Measurements from ENCODE around the gene DYSF.

DYSF gene

DNA sequence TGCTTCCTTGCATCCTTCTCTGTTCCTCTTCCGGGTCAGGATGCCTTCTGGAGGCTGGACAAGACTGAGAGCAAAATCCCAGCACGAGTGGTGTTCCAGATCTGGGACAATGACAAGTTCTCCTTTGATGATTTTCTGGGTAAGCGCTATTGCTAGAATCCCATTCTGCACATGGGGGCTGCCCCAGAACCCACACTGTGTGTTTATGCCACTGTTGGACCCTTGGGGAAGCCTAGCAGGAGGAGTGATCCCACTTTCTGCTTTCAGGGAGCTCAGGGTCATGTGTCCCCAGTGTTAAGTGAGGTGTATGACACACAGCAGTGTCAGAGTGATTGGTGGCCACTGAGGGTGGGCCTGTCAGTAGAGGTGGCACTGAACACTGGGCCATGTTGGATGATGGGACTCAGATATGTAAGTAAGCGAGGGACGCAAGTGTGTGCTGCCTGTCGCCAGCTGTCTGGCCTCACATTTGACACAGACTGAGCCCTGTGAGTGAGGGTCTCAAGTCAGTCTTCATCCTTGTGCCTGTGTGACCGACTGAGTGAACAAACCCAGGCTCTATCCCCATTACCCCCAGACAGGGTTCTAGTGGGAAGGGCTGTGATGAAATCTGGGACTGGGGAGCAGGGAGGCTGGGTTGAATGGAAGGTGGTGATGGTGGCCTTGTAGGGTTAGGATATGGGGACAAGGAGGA is 220.9 kb downstream of the DYSF start:
- DNase-seq (ENCODE audit: low spot score) = no peak

- DNase-seq (ENCODE audit: low spot score) = no peak
Measured at GRCh38 chr2:71675296-71675695, 221.9 kb downstream of the DYSF start.

- no peak for DNase-seq (ENCODE audit: low spot score)
Measured at GRCh38 chr2:71678874-71679273, 225.5 kb downstream of the DYSF start.

DNA sequence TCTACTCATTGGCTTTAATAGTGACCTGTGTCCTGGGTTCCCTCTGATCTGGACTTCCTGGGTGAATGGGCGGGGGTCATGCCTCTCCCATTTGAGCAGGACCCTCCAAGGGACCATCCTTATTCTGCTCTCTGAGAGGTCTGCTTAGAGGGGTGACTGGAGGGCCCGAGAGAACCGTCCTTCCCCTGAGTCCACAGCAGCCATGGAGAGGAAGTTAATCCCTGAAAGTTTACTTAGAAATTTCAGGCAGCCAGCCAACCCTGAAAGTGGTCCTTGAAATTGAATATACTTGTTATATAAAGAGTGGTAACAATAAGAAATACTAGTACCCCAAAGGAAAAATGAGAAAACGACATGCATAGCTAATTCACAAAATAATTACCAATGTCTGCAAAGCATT is 226.1 kb downstream of the DYSF start:
- no peak for DNase-seq (ENCODE audit: low spot score)

DNA sequence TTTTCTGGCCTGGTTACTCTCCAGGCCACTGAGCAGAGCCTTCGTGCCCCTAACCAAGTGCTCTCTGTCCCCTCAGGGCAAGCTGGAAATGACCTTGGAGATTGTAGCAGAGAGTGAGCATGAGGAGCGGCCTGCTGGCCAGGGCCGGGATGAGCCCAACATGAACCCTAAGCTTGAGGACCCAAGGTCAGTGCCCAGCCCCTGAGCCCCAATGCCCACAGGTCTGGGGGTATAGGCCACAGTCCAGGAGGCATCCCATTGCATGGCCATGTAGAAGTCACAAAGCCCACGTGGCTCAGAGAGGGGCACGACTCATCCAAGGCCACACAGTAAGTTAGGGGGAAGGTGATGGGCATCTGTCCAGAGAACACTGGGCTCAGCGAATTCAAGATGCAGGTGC is 227.6 kb downstream of the DYSF start:
- no peak for DNase-seq (ENCODE audit: low spot score)

- DNase-seq (ENCODE audit: low spot score) = no peak
Measured at GRCh38 chr2:71681626-71682025, 228.3 kb downstream of the DYSF start.

DNA sequence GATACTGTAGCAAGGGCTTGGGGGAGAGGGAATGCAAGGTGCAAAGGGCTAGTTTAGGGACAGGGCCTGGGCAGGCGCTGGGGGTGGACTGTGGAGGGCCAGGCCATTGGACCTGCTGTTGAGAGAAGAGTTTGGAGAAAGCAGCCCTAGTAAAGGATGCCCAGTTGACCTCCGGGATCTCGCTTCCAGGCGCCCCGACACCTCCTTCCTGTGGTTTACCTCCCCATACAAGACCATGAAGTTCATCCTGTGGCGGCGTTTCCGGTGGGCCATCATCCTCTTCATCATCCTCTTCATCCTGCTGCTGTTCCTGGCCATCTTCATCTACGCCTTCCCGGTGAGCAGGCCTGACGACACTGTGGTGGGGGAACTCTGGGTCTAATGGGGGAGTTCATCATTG is 229.0 kb downstream of the DYSF start:
- DNase-seq (ENCODE audit: low spot score) = no peak

DNA sequence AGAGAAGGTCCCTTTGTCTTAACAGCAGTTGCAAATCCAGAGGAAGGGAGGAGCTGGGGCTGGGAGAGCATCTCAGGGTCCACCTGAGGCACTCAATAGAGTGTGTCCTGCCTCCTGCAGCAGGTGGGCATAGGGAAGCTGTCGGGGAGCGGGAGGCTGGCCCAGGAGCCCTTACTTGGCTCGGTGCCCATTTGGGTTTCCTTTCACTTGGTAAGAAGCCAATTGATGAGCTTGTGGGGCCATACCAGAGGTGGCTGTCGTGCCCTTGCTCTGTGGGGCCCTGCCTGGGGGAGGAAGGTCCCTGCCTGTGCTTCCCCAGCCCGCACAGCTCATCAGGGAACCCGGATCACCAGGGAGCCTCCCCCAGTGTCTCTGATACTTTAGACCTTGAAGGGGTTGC is 229.7 kb downstream of the DYSF start:
- no peak for DNase-seq (ENCODE audit: low spot score)

GRCh38 chr2:71683666-71684065 is 230.3 kb downstream of the DYSF start:
- no peak for DNase-seq (ENCODE audit: low spot score)

GRCh38 chr2:71684226-71685072 is 231.1 kb downstream of the DYSF start:
- no peak for DNase-seq (ENCODE audit: low spot score)

DNA sequence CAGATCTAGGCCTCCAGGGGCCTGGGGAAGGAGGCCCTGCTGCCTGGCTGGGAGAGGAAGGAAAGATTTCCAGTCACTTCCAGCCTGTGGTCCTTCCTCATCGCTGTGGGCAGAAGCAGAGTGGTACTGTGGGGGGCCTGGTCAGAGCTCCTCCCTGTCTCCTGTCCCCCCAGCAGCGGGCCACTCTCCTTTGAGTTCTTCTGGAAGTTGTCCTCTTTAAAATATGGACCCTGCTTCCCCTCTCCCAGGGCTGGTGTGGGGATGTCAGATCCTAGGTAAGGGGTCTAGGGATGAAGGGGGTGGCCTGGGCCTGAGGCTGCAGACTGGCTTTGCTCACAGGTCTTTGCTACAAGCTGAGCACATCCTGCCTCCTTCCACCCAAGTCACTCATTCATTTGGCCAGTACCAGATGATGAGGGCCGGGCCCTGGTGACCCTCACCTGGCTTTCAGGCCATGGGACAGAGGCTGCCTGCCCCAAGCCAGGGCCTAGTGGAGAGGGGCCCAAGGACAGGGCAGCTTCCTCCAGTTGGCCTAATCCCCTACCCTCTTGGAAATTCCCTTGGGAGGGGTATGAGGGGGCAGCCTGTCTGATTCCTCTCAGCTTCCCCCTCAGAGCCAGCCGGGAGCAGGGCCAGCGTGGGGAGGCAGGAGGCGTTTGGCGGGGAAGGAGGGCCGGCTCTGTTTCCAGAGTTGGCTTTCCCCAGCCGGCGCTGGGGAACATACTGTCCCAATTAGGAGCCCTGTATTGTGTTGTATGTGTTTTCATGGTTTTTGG is 231.9 kb downstream of the DYSF start:
- no peak for DNase-seq (ENCODE audit: low spot score)

GRCh38 chr2:71685941-71686611 is 232.7 kb downstream of the DYSF start:
- no peak for DNase-seq (ENCODE audit: low spot score)

DNA sequence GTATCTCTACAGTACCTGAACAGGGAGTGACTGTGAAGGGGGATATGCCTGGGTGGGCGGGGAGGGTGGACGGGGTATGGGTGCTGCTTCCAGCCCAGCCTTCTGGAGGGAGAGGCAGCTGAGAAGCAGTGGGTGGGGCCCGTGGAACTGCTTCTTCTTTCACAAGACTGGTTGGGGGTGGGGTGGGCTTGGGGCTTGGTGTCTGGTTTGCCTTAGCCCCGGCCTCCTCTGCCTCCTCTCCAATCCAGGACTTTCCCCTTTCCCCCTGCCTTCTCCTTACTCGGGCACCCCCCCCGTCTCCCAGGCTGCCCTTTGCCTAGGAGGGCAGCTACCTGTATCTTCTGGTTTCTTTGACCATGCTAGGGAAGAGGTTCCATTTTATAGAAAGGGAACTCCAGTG is 233.4 kb downstream of the DYSF start:
- no peak for DNase-seq (ENCODE audit: low spot score)

GRCh38 chr2:71687412-71687811 is 234.1 kb downstream of the DYSF start:
- no peak for DNase-seq (ENCODE audit: low spot score)

GRCh38 chr2:71688530-71688929 is 235.2 kb downstream of the DYSF start:
- DNase-seq (ENCODE audit: low spot score) = no peak

GRCh38 chr2:71689393-71689792 is 236.0 kb downstream of the DYSF start:
- no peak for DNase-seq (ENCODE audit: low spot score)

GRCh38 chr2:71689968-71690834 is 236.8 kb downstream of the DYSF start:
- DNase-seq (ENCODE audit: low spot score) = no peak

- DNase-seq (ENCODE audit: low spot score) = no peak
Measured at GRCh38 chr2:71690876-71691475, 237.6 kb downstream of the DYSF start.

DNA sequence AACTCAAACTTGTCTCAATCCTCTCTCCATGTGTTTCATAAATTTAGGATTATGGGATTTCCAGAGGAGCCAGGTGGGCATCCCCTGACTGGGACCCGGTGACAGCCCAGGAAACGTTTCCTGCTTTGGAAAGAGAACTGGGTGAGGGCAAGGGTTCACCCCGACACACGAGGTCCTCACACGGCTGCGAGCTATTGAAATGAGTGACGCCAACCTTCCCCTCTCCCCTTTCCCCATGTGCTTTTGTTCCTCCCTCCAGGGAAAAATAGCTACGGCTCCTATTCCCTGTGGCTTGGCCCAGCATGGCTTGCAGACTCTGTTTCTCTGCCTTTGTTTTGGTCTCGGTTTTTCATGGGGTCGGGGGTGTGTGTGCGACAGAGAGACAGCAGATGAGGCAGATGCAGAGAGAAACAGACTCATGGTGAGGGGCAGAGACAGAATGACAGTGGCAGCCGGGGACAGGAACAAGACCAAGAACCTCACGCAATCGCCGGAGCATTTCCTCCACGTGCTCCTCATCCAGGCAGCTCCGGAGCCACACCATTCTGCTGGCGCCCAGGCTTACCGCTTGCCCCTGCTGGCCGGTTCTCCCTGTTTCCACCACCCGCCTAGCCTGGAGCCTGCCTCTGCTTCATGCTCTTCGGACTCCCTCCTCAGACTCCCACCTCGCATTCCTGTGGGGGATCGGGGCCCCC is 238.5 kb downstream of the DYSF start:
- DNase-seq (ENCODE audit: low spot score) = no peak

DNA sequence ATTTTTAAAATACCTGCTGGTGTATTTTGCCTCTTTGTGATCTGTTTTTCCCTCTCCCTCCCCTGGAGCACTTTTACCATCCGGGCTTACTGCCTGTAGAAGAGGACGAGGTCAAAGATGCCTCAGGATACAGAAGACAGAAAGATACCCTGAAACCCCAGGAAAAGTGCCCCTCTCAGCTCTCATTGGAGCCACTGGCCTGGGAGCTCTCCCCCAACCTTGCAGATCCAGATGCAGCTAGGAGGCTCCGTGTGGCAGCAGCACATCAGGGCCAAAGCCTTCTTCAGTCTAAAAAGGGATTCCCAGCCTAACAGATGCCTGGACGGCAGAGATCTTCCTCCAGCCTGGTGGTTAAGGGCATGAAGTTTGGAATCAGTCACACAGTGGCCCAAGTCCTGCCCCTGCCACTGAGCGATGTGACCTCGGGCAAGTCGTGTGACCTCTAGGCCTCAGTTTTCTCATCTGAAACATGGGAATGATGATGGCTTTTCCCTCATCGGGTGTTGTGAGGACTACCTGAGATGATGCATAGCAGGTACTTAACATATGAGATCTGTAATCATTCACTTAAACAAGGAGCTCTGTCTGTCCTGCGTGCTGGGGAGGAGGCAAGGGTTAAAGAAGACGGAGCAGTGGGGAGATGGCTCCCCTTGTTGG is 239.4 kb downstream of the DYSF start:
- DNase-seq (ENCODE audit: low spot score) = no peak

Measured in CD4-positive, alpha-beta T cell treated with Interleukin-6 at 100 ng/mL for 8 hours (primary cell).